ENCODE measurements around the gene CD320. TPM values are rescaled to one million over a fixed set of nuclear protein-coding genes. Genes with fewer than 3 reads are reported as not detected.
"Not testable (repeated sequence)": the region's sequence is repeated elsewhere in the genome, so short reads cannot be mapped to it uniquely, and the experiment has no call there.

Gene CD320
- polyA plus RNA-seq, 3 donors = 23.8 to 44.1 (median 39.7) TPM

DNA sequence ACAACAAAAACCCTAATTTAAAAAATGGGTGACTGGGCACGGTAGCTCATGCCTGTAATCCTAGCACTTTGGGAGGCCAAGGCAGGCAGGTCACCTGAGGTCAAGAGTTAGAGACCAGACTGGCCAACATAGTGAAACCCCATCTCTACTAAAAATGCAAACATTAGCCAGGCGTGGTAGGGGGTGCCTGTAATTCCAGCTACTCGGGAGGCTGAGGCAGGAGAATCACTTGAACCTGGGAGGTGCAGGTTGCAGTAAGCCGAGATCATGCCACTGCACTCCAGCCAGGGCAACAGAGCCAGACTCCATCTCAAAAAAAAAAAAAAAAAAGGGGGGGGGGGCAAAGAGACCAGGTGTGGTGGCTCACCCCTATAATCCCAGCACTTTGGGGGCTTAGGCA is 43.9 kb downstream of the CD320 start:
- not testable (repeated sequence) for DNase-seq (ENCODE audit: extremely low read depth in 1 of 11, low read depth in 9 of 11, low spot score in 4 of 11)

DNA sequence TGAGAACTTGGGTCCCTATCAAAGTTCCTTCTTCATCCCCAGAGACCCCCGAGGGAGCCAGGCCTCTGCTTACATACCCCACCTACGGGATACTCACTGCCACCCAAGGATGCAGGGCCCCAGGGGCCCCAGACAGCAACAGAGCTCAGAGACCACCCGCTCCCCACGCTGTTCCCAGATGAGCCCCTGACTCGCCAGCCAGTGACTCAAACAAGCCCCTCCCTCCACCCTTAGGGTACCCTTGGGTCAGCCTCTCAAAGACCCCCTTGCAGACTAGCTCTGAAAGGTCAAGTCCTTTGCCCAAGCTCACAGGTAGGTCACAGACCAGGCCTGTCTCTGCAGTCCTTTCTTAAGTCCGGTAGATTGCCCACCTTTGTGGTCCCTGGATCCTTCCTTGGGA is 45.7 kb downstream of the CD320 start:
- no peak for DNase-seq (ENCODE audit: extremely low read depth in 1 of 11, low read depth in 9 of 11, low spot score in 4 of 11)

DNA sequence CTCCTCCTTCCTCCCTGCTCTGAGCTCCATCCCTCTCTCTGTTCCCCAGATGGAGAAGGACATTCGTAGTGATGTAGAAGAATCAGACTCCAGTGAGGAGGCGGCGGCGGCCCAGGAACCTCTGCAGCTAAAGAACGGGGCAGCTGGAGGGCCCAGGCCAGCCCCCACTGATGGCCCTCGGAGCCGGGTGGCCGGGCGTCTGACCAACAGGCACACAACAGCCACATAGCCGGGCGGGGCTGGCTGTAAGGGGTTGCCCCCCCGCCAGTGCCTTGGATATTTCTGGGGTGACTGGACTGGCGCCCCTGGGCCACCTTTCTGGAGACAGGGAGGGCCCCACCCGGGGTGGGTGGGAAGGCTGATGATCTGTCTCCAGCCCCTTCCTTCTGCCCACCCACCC is 46.3 kb downstream of the CD320 start:
- no peak for DNase-seq (ENCODE audit: extremely low read depth in 1 of 11, low read depth in 9 of 11, low spot score in 4 of 11)

DNA sequence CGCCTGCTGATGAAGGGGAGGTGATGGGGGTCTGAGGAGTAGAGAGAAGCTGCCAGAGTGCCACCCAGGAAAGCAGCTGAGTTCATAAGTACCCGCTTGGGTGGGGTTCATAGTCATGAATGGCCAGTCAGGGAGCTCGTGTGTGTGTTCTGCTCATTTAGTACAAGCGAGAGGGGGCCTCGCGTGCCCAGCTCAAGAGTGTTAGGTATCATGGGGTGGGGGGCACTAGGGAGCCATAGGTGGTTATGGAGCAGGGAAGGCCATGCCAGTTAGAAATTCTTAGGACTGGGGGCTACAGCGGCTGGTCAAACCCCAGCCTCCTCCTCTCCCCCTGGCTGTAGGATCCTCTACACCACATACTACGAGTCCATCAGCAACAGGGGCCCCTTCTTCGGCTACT is 46.8 kb downstream of the CD320 start:
- DNase-seq (ENCODE audit: extremely low read depth in 1 of 11, low read depth in 9 of 11, low spot score in 4 of 11) = no peak

DNA sequence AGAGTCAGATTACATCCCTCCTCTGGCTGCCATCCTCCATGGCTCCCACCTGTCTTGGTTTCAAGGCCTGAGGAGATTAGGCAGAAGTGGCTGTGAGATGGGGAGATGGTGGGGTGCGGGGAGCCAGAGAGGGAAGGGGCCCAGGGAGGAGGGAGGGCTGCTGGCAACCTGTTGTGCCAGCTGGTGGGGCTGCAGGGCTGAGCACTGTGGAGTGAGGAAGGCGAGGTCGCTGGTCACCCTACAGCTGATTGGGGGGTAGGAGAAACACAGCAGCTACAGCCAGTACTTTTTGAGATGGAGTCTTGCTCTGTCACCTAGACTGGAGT is 48.3 kb downstream of the CD320 start:
- DNase-seq (ENCODE audit: extremely low read depth in 1 of 11, low read depth in 9 of 11, low spot score in 4 of 11) = no peak

DNA sequence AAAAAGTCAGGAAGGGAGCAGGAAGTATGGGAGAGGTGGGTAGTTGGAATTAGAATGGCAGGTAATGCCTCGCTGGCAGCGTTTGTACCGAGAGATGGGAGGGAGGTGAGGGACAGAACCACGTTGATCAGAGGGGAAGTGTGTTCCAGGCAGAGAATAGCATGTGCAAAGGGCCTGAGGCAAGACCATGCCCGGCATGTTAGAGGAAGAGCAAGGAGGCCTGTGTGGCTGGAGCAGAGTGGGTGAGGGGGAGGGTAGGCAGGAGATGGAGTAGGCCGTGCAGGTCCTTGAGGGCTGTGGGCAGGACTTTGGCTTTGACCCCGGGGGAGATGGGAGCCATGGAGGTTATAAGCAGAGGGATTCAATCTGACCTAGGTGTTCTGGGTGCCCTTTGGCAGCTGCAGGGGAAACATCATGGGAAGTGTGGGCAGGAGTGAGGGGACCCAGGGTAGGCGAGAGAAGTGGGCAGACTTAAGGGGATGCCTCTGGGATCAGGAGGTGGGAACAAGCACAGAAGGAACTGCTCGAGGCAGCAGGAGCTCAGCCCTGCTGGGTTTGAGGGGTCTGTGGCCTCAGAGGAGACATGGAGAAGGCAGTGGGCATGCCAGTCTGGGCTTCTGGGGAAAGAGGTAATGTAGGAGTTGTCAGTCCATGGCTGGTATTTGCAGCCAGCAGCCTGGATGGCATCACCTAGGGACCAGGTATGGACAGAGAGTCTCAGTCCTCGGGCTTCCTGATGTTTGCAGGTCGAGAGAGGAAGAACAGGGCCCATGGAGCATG is 48.8 kb downstream of the CD320 start:
- DNase-seq (ENCODE audit: extremely low read depth in 1 of 11, low read depth in 9 of 11, low spot score in 4 of 11) = no peak

DNA sequence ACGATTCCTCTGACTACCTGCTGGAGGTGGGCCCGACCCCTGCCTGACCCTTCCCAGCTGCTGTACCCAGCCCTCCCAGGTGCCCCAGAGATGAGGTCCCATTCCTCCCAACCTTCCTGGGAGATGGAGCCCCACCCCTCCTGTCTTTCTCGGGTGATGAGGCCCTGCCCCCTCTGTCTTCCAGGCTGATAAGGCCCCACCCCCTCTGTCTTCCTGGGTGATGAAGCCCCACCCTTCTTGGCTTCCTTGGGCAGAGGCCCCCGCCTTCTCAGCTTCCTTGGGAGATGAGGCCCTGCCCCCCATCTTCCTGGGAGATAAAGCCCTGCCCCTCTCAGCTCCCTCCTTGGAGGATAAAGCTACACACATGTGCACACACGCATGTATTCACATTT is 51.1 kb downstream of the CD320 start:
- DNase-seq (ENCODE audit: extremely low read depth in 1 of 11, low read depth in 9 of 11, low spot score in 4 of 11) = no peak

DNA sequence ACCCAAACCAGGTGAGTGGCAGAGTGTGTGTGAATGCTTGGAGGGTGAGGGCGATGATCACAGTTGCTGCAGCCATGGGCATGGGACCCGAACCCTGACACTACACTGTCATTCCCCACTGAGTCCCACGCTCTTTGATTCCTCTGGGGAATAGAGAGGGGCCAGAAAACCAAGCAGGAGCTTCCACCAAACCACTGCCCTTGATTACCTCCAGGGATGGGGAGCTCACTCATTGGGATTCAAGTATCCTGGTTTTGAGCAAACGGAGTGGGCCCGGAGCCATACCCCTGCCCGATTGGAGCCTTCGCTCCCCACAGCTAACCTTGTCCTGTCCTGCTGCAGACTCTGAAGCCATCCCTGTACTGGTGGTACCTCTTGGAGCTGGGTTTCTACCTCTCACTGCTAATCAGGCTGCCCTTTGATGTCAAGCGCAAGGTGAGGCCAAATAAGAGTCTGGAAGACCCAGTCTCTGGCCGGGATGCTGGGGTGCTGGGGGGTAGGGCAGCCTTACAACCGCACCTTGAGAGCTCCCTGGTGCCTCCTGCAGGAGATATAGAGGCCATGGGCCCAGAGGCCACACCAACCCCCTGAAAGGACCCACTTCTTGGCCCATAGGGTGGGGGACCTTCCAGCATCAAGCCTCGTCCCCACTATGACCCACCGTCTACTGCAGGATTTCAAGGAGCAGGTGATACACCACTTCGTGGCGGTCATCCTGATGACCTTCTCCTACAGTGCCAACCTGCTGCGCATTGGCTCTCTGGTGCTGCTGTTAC is 51.7 kb downstream of the CD320 start:
- no peak for DNase-seq (ENCODE audit: extremely low read depth in 1 of 11, low read depth in 9 of 11, low spot score in 4 of 11)

DNA sequence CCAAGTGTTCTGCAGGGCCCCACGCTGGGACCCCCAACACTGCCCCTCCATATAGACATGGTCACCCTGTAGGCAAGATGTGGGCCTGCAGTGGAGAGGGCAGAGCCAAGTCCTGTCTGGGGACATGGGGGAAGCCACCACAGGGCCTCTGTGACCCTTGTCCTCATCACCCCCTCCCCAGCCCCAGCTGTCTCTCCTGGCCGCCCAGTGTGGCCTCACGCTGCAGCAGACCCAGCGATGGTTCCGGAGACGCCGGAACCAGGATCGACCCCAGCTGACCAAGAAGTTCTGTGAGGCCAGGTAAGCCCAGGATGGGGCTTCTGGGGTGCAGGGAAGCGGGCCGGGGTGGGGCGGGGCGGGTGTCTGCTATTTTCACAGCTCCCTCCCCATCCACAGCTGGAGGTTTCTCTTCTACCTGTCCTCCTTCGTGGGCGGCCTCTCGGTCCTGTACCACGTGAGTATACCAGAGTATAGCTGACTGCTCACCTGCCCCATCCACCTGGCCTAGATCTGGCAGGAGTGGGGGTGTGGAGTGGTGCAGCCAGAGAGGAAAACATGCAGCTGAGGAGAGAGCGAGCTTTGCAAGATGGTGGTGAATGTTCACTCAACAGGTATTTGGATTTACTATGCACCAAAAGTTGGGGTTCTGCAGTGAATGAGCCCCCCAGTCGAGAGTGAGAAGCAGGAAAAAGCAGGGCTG is 52.6 kb downstream of the CD320 start:
- no peak for DNase-seq (ENCODE audit: extremely low read depth in 1 of 11, low read depth in 9 of 11, low spot score in 4 of 11)

DNA sequence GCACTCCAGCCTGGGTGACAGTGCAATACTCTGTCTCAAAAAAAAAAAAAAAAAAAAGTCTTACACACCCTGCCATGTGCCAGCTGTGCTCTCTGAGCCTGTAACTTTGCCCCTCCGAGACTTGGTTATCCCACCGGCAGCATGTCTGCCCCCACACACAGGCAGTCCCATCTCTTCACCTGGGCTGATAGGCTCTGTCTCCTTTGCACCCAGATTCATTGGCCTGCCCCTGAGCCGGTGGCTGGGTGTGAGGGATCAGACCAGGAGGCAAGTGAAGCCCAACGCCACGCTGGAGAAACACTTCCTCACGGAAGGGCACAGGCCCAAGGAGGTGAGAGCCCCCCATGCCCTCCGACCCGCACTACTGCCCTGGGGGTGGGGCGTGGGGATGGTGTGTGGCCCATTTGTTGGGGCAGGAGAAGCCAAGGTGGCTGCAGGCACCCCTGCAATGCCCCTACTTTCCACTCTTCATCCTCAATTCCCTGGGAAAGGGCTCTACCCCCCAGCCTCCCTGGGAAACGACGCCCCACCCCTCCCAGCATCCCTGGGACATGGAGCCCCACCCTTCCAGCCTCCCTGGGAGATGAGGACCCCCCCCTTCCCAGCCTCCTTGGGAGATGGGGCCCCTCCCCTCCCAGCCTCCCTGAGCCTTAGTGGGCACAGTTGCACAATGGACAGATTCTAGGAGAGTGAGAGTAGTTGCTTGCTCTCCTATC is 53.7 kb downstream of the CD320 start:
- DNase-seq (ENCODE audit: extremely low read depth in 1 of 11, low read depth in 9 of 11, low spot score in 4 of 11) = no peak

DNA sequence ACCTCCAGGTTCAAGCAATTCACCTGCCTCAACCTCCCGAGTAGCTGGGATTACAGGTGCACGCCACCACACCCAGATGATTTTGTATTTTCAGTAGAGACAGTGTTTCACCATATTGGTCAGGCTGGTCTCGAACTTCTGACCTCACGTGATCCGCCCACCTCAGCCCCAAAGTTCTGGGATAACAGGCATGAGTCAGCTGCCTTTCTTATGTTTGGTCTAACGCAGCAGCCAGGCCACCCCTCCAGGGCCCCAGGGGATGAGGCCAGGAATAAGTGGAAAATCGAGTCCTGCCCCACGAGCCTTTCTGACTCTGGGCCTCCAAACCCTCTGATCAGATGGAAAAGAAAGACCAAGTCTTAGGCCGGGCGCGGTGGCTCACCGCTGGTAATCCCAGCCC is 54.5 kb downstream of the CD320 start:
- DNase-seq (ENCODE audit: extremely low read depth in 1 of 11, low read depth in 9 of 11, low spot score in 4 of 11) = no peak

DNA sequence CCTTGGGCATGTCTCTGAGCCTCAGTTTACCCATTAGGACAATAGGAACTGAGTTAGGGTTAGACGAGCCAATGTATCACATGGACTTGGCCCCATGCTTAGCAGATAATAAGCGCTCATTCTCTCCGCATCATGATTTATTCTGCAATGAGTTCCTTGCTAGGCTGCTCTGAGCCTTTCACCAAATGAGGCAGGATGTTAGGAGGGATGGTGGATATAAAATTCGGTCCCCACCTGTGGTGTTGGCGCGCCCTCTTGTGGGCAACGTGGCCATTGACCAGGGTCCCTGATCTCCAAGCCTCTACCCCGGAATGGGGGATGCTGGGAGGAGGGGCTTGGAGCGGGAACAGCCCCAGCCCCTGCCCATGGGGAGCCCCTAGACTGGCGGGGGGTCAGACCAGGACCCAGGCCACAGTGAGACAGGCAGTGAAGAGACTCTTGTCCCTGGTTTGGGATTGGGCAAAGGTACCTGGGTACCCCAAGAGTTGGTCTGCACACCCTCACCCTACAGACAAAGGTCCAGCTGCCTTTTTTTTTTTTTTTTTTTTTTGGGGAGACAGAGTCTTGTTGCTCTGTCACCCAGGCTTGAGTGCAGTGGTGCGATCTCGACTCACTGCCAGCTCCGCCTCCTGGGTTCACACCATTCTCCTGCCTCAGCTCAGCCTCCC is 55.1 kb downstream of the CD320 start:
- DNase-seq (ENCODE audit: extremely low read depth in 1 of 11, low read depth in 9 of 11, low spot score in 4 of 11) = peak; percentile 56 to 82 (median 72)

Other genes starting within 250 kb of the CD320 start
- gene FBN3, start 158.8 kb downstream of the CD320 start, polyA plus RNA-seq (ENCODE audit: insufficient read length in 3 of 3) = 10 to 100 TPM; 34.7 to 60.5 (median 44.1) TPM
- 10 to 100 TPM; 31.8 to 55.9 (median 43.8) TPM for gene CERS4, start 99.0 kb downstream of the CD320 start, polyA plus RNA-seq (ENCODE audit: insufficient read length in 3 of 3)
- gene NDUFA7, start 13.0 kb upstream of the CD320 start, polyA plus RNA-seq (ENCODE audit: insufficient read length in 3 of 3) = 10 to 100 TPM; 38.0 to 55.0 (median 52.7) TPM
- gene RPS28, start 13.1 kb upstream of the CD320 start, polyA plus RNA-seq (ENCODE audit: insufficient read length in 3 of 3) = 100 to 1,000 TPM; 328 to 611 (median 520) TPM
- gene KANK3, start 34.9 kb upstream of the CD320 start, polyA plus RNA-seq (ENCODE audit: insufficient read length in 3 of 3) = 10 to 100 TPM in 2 of 3 donors, 1 to 10 TPM in 1; 5.9 to 15.5 (median 14.2) TPM
- gene ANGPTL4, start 55.8 kb upstream of the CD320 start, polyA plus RNA-seq (ENCODE audit: insufficient read length in 3 of 3) = 1 to 10 TPM; 2.6 to 3.9 (median 3.1) TPM
- gene RAB11B, start 82.0 kb upstream of the CD320 start, polyA plus RNA-seq (ENCODE audit: insufficient read length in 3 of 3) = 100 to 1,000 TPM; 122 to 168 (median 165) TPM
- gene MARCHF2, start 104.9 kb upstream of the CD320 start, polyA plus RNA-seq (ENCODE audit: insufficient read length in 3 of 3) = 10 to 100 TPM; 12.7 to 16.5 (median 16.0) TPM
- gene HNRNPM, start 136.6 kb upstream of the CD320 start, polyA plus RNA-seq (ENCODE audit: insufficient read length in 3 of 3) = 100 to 1,000 TPM; 352 to 459 (median 415) TPM
- gene PRAM1, start 194.3 kb upstream of the CD320 start, polyA plus RNA-seq (ENCODE audit: insufficient read length in 3 of 3) = 1 to 10 TPM; 1.5 to 3.2 (median 1.7) TPM
- 10 to 100 TPM; 20.4 to 30.7 (median 25.0) TPM for gene ZNF414, start 205.8 kb upstream of the CD320 start, polyA plus RNA-seq (ENCODE audit: insufficient read length in 3 of 3)

Measured in renal cortex interstitium (tissue), 11 donors.